GM19239 (cell line): ENCODE results near the gene SPAG16.
A peak's percentile ranks its signal among the peaks of the same experiment; 100 is the strongest.
"Not testable (repeated sequence)": the region's sequence is repeated elsewhere in the genome, so short reads cannot be mapped to it uniquely, and the experiment has no call there.

Experiments used
- DNase-seq: peaks from one replicate; pipeline ENCODE4 v3.0.0; 2011; ENCODE audit warnings: low spot score; ENCODE audit not compliant: insufficient read length
- FAIRE-seq: peaks from 2 replicates; lab custom pipeline; 2011; peaks lifted over from hg19 to GRCh38; lab: Jason Lieb, UNC

Gene SPAG16

DNA sequence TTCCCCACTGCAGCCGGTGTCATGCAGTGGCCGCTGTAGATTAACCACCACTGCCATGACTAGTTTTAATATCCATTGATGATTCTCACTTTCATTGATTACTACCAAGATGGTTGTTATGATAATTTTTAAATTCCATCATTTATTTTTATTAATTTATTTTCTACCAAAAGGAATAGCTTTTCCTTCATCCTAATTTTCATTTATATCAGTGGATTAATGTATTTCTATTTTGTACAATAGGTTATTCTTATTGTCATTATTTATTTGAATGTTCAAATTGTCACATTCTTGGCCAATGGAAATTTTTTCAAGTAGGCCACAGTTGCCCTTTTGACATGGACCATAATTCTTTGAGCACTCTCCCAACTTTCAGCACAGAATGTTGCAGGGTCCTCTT lies 751.7 kb downstream of the SPAG16 start:
- DNase-seq = no peak
- no peak for FAIRE-seq

DNA sequence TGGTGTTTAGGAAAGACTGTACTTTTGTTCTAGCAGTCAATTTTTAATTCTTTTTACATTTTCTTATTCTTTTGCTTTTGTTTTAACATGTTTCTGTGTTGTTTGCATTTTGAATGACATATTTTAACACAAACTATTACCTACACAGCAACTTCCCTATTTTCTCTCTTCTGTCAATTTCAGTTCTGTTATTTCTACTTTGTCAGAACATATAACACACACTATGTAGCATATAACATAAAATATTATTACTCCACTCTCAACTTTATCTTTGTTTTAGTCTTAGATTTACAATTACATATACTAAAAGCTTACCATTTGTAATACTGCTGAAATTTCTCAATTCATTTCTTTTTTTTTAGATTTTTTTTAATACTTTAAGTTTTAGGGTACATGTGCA lies 753.9 kb downstream of the SPAG16 start:
- FAIRE-seq (no peak), DNase-seq (no peak)

DNA sequence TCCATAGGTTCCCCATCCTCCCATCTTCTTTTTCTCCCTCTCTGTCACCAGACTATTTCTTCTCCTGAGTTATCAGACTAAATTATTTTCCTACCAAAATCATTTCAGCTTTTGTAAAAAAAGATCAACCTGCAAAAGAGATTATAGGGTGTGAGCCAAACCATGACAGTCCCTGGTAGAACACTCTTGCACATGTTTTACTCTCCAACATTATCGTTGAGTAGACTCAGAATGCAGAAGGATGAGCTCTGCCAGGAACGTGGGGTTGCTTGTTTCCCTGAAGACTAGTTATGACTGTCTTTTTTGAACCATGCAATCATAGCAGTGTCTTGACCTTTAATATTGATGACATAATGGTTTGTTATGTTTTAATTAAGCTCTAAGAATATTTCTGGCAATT lies 766.5 kb downstream of the SPAG16 start:
- FAIRE-seq (no peak), DNase-seq (no peak)

DNA sequence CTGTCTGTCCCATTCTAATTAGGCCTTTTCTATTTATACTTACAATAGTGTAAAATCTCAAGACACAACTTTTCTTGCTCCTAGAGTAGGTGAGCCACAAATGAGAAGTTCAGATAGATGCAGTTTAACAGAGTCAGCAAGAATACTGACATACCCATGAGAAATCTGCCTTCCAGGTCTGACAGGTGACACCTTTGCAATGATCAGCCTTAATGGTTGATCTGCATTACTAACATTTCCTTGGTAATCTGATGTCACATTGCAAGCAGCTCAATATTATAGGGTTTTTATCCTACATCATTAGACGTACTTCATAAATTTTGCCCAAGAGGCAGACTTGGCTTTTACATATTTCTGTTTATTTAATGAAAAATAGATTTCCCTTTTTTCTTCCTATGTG lies 767.3 kb downstream of the SPAG16 start:
- FAIRE-seq (no peak), DNase-seq (no peak)

DNA sequence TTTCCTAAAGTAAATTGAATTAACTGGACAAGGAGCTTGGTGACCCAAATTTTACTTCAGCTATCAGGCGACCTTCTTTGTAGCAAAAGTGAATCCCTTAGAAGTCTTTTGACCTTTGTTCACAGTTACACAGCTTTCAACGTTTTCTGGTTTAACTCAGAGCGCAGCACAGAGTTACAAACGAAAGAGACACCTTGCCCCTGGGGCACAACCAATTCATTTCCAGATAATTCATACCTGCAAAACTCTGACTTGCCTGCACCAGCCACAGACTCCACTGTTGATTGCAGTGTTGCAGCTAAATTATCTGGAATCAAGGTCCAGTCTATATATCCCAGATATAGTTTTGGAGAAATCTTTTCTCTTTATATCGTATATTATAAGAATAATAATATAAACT lies 768.0 kb downstream of the SPAG16 start:
- DNase-seq (no peak), FAIRE-seq (no peak)

DNA sequence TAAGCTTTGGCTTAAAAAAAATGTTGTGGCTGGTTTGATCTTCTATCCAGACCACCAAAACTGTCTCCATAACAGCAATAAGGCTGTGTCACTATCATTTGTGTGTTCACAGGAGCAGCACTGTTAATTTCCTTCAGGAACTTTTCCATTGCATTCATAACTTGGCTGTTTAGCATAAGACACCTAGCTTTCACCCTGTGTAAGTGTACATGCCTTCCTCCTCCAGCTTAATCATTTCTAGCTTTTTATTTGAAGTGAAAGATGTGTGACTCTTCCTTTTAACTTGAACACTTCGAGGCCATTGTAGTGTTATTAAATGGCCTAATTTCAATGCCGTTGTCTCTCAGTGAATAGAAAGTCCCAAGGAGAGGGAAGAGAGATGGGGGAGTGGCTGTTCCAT lies 773.7 kb downstream of the SPAG16 start:
- no peak for FAIRE-seq
- DNase-seq = no peak

DNA sequence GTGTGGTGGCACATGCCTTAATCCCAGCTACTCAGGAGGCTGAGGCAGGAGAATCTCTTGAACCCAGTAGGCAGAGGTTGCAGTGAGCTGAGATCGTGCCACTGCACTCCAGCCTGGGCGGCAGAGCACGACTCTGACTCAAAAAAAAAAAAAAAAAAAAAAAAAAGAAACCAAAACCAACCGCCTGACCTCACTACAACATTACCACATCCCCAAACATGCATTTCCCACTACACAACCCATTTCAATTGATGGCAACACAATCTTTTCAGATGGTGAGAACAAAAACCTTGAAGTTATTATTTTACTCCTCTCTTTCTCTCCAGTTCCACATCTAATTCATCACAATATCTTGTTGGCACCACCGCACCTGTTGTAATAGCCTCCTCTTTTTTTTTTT lies 778.0 kb downstream of the SPAG16 start:
- DNase-seq, FAIRE-seq: not testable (repeated sequence)

DNA sequence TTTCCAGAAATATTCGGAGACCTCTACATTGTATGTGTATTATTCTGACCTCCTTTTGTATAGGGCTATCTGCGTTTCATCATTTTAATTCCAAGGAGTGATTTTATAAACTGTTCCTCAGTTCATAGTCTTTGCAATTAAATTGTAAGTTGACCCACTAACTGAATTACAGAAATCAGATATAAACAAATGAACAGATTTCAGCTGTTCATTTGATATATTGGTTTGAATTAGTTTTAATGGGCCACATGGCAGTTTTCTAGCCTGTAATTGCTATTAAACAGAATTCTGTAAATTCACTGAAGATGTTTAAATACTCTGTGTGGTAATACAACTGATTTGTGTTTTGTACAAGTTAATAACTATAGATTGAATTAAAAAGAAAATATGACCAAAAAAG lies 780.2 kb downstream of the SPAG16 start:
- FAIRE-seq (no peak), DNase-seq (no peak)

DNA sequence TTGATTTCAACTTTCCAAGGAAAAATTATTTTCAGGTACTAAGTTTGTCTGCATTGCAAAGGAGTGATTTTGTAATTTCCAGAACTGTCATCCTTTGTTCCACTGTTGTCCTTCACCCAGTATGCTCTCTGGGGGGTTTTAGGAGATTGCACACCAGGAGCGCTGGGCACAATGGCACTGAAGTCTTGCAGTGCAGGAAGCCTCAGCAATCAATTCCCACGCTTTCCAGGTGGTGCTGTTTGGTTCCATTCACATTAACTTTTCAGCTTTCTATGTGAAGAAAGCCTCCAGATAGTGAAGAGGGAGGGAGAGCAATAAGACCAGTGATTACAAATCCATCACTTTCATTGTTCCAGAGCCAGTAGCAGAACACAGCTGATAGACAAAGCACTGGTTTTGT lies 782.6 kb downstream of the SPAG16 start:
- no peak for DNase-seq

DNA sequence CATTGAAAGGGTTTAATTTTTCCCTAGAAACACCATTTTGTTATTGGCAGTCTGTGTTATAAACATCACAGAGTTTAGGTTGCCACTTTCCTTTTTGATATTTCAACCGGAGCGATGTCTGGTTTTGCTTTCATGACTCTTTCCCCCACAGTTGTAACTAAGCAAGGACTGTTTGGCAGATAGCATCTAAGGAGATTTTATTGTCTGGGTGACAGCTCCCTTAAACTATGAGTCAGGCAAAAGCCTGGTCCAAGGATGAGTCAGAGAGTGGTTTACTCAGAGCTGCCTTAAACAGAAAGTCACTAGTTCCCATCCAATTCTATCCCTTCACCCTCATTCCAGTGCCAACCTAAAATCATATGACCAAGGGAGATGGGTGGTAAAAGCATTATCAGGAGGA lies 785.0 kb downstream of the SPAG16 start:
- no peak for FAIRE-seq
- DNase-seq = no peak

More for the DNA sequence above, 782.6 kb downstream of the SPAG16 start:
- FAIRE-seq = no peak

DNA sequence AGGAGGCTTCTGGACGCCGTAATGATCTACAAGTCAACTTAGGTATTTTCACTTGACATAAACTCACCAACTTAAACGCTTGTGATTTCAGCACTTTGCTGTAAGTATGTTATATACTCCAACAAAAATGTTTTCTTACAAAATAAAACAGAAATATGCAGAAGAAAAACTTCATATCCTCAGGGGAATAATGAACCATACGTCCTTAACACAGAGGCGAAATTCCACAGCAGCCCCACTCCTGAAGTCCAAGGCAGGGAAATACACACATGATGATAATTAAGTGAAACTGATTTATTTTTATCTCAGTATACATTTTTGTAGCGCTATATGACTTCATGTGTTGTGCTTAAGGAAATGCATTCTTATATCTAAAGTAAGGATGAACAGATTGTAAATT lies 791.2 kb downstream of the SPAG16 start:
- FAIRE-seq = peak; percentile 26
- DNase-seq = no peak

DNA sequence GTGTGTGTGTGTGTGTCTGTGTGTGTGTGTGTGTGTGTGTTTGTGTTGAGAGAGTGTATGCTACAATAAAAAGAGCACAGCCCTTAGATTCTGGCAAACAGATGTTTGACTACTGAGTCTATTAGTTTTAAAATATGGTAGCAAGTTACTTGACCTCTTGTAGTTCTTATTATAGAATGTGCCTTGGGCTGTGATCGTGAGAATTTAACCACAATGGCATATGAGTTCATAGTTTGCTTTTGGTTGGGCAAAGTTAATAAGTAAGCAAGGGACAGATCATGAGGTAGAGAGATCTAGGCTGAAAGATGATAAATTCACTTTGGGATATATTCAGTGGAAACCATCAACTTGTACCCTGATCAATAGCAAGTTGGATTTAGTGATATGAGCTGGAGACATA lies 792.3 kb downstream of the SPAG16 start:
- no peak for DNase-seq
- no peak for FAIRE-seq

DNA sequence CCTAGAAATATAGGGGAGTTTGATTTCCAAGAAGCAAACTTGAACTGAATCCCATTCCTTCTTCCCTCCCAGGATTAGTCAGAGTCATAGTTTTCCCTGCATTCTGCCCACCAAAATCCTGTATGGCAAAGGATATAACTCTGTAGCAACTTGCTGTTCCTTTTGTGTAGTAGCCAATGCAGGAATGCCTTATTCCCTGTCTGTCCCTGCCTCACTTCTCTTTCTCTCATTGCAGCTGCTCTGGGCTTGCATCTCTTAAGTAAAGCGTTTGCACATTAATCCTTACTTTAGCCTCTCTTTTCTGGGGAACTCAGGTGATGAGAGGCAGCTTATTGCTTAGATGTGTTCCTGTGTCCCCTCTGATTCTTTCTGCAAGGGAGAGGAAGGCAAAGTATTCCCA lies 793.5 kb downstream of the SPAG16 start:
- DNase-seq (no peak), FAIRE-seq (no peak)

DNA sequence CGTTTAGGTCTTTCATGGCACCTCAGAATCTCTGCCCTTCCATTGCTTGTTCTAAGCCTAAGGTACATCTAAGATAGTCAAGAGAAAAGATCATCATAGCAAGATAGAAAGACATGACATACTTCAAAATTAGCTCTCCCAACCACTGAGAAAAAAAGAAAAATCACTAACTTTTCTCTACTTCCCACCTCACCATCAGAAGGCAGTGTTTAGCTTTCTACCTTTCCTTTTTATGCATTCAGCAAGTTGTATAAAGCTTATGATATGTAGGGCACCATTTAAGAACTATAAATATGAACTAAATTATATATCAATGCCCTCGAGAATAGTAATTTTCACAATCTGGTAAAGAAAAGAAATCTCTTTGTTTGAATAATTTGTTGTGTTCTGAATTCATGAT lies 794.8 kb downstream of the SPAG16 start:
- no peak for FAIRE-seq

DNA sequence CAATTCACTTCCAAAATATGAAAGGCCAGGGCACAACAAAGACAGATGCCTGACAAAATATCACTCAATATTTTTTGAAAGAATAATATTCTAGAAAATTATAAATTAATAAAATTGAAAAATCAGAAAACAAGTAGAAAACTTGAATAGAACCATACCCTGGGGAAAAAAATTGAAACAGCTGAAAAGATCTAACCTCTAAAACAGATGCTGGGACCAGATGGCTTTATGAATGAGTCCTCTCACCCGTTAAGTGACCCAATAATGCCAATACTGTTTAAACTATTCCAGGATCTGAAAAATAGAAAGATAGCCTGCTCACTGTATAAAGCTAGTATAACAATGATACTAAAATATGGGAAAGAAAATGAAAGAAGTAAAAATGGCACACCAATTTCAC lies 804.3 kb downstream of the SPAG16 start:
- FAIRE-seq = no peak

More for the DNA sequence above, 794.8 kb downstream of the SPAG16 start:
- DNase-seq = no peak

DNA sequence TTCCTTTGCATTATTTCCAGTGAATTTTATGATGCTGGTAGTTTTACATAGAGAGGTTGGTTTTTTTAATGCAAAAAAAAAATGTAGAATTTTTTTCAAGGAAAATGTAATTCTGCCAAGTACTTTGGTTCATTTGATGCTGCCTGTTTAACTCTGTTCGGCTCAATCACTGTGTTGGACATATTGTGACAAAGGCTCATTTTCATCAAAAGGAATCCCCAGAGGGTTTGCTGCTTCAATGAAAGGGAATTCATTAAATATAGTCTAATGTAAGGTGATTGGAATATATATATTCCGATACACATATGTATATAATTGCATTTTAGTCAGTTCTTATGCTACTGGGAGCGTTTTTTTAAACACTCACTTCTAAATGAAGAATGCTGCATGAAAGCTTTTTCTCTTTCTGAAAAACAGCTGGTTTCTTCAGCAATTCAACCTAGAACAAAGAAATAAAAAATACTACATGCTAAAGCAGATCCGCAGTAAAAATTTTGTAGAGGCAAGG lies 812.0 kb downstream of the SPAG16 start:
- no peak for DNase-seq
- FAIRE-seq = no peak

More for the DNA sequence above, 804.3 kb downstream of the SPAG16 start:
- no peak for DNase-seq

DNA sequence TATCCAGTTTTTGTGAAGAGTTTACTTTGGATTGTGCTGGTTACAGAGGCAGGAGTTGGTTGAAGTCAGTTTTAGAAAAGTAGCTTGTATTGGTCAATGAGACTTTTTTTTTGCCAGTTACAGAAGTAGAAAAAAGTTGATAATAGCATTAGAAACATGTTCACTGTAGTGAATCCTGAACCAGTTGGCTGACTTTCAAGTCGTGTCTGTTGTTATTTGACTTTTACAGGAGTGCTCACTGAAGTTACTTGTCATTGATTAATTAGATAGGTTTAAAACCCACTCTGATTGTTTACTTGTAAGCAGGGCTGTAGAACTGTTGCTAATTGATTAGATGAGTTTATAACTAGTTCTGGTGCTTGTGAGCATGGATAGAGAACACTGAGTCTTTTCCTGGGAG lies 814.5 kb downstream of the SPAG16 start:
- DNase-seq = no peak
- FAIRE-seq = no peak

DNA sequence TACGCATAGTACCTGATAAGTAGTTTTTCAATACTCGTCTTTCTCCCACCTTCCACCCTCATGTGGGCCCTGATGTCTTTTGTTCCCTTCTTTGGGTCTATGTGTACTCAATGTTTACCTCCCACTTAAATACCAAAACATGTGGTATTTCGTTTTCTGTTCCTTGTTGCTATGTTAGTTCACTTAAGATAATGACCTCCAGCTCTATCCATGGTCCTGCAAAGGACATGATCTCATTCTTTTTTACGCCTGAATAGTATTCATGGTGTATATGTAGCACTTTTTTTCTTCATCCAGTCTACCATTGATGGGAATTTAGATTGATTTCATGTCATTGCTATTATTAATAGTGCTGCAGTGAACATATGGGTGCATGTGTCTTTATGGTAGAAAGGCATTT lies 816.2 kb downstream of the SPAG16 start:
- FAIRE-seq = no peak
- no peak for DNase-seq

DNA sequence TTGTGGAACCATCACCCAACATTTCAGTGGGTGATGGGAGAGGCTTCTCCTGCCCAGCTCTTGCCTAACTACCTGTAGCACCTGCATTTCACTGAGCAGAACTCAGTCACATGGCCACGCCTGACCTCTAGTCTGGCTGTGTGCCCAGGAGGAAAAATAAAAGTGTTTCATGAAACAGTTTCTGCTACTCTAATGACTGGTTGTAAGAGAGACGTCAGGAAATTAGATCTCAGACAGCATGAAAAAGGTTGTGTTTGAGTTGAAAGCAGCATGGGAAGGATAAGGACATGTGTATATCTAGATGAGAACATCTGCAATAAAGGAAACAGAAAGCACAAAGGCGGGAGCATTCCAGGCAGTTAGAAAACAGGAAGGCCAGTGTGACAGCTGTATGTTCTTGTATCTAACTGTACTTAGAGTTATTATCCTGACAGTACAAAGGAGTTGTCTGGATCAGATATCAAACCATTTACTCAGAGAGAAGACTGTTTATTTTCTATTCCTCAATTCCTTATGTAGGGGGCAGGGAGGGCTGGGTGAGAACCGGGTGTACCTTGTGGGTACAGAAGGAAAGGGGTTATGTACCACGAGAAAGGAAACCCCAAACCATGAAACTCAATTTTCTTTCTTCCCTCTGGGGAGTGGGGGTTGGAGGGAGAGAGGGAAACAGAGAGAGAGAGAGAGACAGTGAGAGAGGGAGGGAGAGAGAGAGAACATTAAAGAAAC lies 819.2 kb downstream of the SPAG16 start:
- no peak for FAIRE-seq
- no peak for DNase-seq

DNA sequence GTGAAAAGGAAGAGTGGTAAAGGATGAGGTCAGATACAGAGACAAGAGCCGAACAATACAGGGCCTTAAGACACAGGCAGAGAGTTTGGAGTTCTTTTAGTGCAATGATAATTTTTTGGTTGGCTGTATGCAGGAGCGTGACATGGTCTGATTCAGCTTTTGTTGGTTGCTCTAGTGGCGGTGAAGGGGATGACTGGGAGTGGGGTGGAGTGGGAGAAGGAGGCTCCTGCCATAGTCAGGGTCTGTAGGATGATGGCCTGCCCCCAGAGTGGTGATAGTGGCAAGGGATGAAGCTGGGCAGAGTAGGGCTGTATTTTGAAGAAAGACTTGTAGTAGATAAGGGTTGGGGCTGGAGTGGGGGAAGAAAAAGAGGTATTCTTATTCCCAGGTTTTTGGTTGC lies 820.0 kb downstream of the SPAG16 start:
- FAIRE-seq = no peak
- DNase-seq = no peak

DNA sequence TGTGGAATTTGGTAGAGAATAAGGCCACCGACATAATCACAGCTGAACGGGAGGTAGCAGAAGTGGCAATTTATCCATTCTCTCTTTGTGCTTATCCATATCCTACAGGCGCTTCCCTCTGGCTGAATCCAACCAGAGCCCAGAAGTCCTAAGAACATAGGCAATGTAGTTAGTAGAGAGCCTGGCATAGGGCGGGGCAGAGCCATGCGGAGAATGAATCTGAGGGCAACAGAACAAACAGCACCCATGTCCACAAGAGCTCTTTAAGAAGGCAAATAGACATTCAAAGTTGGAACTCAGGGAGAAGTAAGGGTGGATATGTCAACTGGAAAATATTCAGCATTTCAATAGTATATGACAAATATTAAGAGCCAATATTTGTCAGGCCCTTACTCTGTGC lies 820.7 kb downstream of the SPAG16 start:
- DNase-seq = no peak
- no peak for FAIRE-seq

DNA sequence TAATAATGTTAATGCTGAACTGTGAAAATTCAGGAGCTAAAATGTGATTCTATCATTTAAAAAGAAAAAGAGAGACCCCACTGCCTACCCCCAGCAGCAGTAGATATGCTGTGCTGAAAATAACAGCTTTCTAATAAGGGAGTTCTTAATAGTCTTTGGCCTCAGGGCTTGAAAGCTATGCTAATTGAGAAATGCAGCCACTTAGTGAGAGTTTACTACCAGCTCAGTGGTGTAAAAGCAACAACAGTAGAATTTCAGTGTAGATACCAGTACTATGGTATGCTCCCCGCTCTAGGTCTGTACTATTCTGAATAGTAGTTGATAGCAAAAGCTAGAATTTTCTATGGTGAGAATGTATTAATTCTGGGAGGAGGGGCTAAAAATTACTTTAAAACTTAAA lies 823.5 kb downstream of the SPAG16 start:
- no peak for DNase-seq
- no peak for FAIRE-seq
